RWPE2 (cell line): ENCODE measurements around the gene INHBB.

Experiments
- ATAC-seq: fragments of 200-7000 bp; cut with Tn5 transposase; 3 replicates; pipeline ENCODE4 v1.9.1; 2021; ENCODE audit warnings: low read depth
- DNase-seq: peaks from one replicate; pipeline ENCODE4 v3.0.0-alpha.2; 2020; ENCODE audit warnings: low spot score
- H3K27ac ChIP-seq: fragments of 450-650 bp; 2 replicates; pipeline ENCODE4 v1.5.1; 2017; ENCODE audit warnings: mild to moderate bottlenecking; ENCODE audit not compliant: poor library complexity, severe bottlenecking
- H3K27me3 ChIP-seq: fragments of 250-450 bp; sonication (Bioruptor Pico); 2 replicates; pipeline ENCODE4 v1.5.1; 2021; ENCODE audit warnings: mild to moderate bottlenecking, moderate library complexity; ENCODE audit not compliant: insufficient read depth, poor library complexity, severe bottlenecking
- H3K36me3 ChIP-seq: fragments of 250-450 bp; sonication (Bioruptor Pico); 2 replicates; pipeline ENCODE4 v1.5.1; 2020; ENCODE audit warnings: low read depth, mild to moderate bottlenecking, moderate library complexity
- H3K4me1 ChIP-seq: fragments of 250-450 bp; sonication (Bioruptor Pico); 2 replicates; pipeline ENCODE4 v1.5.1; 2021; ENCODE audit warnings: mild to moderate bottlenecking, moderate library complexity; ENCODE audit not compliant: insufficient read depth, poor library complexity, severe bottlenecking
- H3K4me3 ChIP-seq: fragments of 250-450 bp; sonication (Bioruptor Pico); 2 replicates; pipeline ENCODE4 v1.5.1; 2021; ENCODE audit warnings: mild to moderate bottlenecking, moderate library complexity; ENCODE audit not compliant: severe bottlenecking
- H3K9me3 ChIP-seq: fragments of 250-450 bp; sonication (Bioruptor Pico); 2 replicates; pipeline ENCODE4 v1.5.1; 2021; ENCODE audit warnings: mild to moderate bottlenecking, moderate library complexity; ENCODE audit not compliant: severe bottlenecking
- CTCF ChIP-seq: fragments of 450-650 bp; IDR thresholded peaks from one replicate; pipeline ENCODE4 v1.5.1; 2017; ENCODE audit warnings: mild to moderate bottlenecking, moderate library complexity; ENCODE audit not compliant: poor library complexity, severe bottlenecking

INHBB gene

GRCh38 chr2:120367221-120367620 lies 21.3 kb downstream of the INHBB start:
- no peaks in the 10 kb centered on the region for H3K36me3 ChIP-seq
- H3K4me1 ChIP-seq, result peaks cover 4% of the 10 kb centered on the region
- H3K4me3 ChIP-seq, result no peak overlapping the region
- no peaks in the 10 kb centered on the region for H3K9me3 ChIP-seq
- no peak for DNase-seq
- no peak for TF ChIP-seq CTCF
- ATAC-seq, result no peak
- no peaks in the 10 kb centered on the region for H3K27me3 ChIP-seq
- H3K27ac ChIP-seq, result peak overlapping the region; percentile 20

DNA sequence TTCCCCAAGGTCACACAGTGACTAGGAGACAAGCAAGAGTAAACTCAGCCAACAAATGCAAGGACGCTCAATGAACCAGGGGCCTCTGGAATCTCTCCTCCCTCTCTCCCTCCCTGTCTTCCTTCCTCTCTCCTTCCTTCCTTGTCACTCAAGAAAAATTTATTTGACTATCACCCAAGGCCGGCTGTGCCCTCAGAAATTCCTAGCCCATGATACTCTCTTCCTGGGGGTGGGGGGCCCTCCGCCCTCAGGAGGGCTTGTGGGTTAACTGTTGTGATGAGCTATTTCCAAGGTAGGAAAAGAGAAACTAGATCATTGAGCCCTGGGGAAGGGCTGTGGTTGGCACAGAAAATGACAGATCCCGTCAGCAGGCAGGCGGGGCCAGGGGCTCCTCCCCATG lies 21.7 kb downstream of the INHBB start:
- ATAC-seq, result peak; percentile 70

GRCh38 chr2:120368086-120368485 lies 22.1 kb downstream of the INHBB start:
- ATAC-seq (peak; percentile 17; the same call in 1 of the 3 replicates), DNase-seq (no peak)
- peaks cover 4% of the 10 kb centered on the region for H3K4me1 ChIP-seq
- no peak for TF ChIP-seq CTCF
- no peak overlapping the region for H3K4me3 ChIP-seq
- no peaks in the 10 kb centered on the region for H3K9me3 ChIP-seq
- H3K36me3 ChIP-seq, result no peaks in the 10 kb centered on the region
- peak overlapping the region; percentile 20 for H3K27ac ChIP-seq
- H3K27me3 ChIP-seq, result no peaks in the 10 kb centered on the region

More for the DNA sequence above, 21.7 kb downstream of the INHBB start:
- no peaks in the 10 kb centered on the region for H3K9me3 ChIP-seq
- no peak overlapping the region for H3K4me3 ChIP-seq
- no peaks in the 10 kb centered on the region for H3K27me3 ChIP-seq
- no peak for DNase-seq
- H3K4me1 ChIP-seq, result peaks cover 4% of the 10 kb centered on the region
- no peak for TF ChIP-seq CTCF
- no peaks in the 10 kb centered on the region for H3K36me3 ChIP-seq
- H3K27ac ChIP-seq, result peak overlapping the region; percentile 20

DNA sequence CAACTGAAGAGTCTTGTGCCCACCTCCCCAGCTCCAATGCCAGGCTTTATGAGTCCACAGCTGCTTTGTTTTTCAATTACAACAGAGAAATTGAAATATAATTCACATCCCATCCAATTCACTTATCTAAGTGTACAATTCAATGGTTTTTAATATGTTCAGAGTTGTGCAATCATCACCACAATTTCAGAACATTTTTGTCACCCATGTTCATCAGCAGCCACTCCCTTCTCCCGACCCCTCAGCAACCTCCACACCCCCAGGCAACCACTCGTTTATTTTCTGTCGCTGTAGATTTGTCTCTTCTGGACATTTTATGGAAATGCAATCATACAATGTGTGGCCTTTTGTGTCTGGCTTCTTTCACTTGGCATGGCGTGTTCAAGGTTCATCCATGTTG lies 23.3 kb downstream of the INHBB start:
- no peaks in the 10 kb centered on the region for H3K27me3 ChIP-seq
- H3K9me3 ChIP-seq, result no peaks in the 10 kb centered on the region
- H3K27ac ChIP-seq, result no peak overlapping the region
- no peak for TF ChIP-seq CTCF
- DNase-seq (no peak), ATAC-seq (no peak)
- H3K36me3 ChIP-seq, result no peaks in the 10 kb centered on the region
- H3K4me1 ChIP-seq, result peaks cover 4% of the 10 kb centered on the region
- H3K4me3 ChIP-seq, result no peak overlapping the region

- no peak for ATAC-seq
- TF ChIP-seq CTCF, result no peak
Measured at GRCh38 chr2:120371969-120372625, 26.2 kb downstream of the INHBB start.

More at GRCh38 chr2:120371969-120372625, 26.2 kb downstream of the INHBB start:
- Histone ChIP-seq H3K27me3 (no peaks in the 10 kb centered on the region), H3K36me3 (no peaks in the 10 kb centered on the region), H3K27ac (no peak overlapping the region), H3K4me1 (peaks cover 4% of the 10 kb centered on the region), H3K9me3 (no peaks in the 10 kb centered on the region), H3K4me3 (no peak overlapping the region)
- no peak for DNase-seq
